Stimulated activated CD4-positive, alpha-beta T cell treated with anti-CD3 and anti-CD28 coated beads, Interleukin-4, amount 100 ng/mL, for 48 hours (primary cell): ENCODE measurements around the gene BOK.
"Not testable (repeated sequence)": the region's sequence is repeated elsewhere in the genome, so short reads cannot be mapped to it uniquely, and the experiment has no call there.

Experiments
- DNase-seq, 2 donors: peaks; one replicate each; pipeline ENCODE4 v3.0.0-alpha.2; 2020; ENCODE audit warnings: low read depth in 2 of 2

Gene BOK

GRCh38 chr2:241555711-241556110 lies 2.8 kb upstream of the BOK start:
- DNase-seq, result no peak

- no peak for DNase-seq
Measured at GRCh38 chr2:241556746-241557145, 1.8 kb upstream of the BOK start.

GRCh38 chr2:241559323-241560161 lies 997 bp downstream of the BOK start:
- no peak for DNase-seq

- no peak for DNase-seq
Measured at GRCh38 chr2:241560162-241560882, 1.8 kb downstream of the BOK start.

- no peak for DNase-seq
Measured at GRCh38 chr2:241560883-241561474, 2.4 kb downstream of the BOK start.

GRCh38 chr2:241561832-241562231 lies 3.3 kb downstream of the BOK start:
- no peak for DNase-seq

GRCh38 chr2:241562269-241562891 lies 3.8 kb downstream of the BOK start:
- DNase-seq, result no peak

GRCh38 chr2:241563031-241563507 lies 4.5 kb downstream of the BOK start:
- DNase-seq, result no peak

- DNase-seq, result no peak
Measured at GRCh38 chr2:241563571-241563980, 5.0 kb downstream of the BOK start.

- DNase-seq, result no peak
Measured at GRCh38 chr2:241563981-241564595, 5.5 kb downstream of the BOK start.

GRCh38 chr2:241564596-241565410 lies 6.3 kb downstream of the BOK start:
- no peak for DNase-seq

GRCh38 chr2:241565411-241565810 lies 6.9 kb downstream of the BOK start:
- DNase-seq, result no peak

GRCh38 chr2:241566021-241566420 lies 7.5 kb downstream of the BOK start:
- DNase-seq, result not testable (repeated sequence)

- no peak for DNase-seq
Measured at GRCh38 chr2:241566468-241566867, 7.9 kb downstream of the BOK start.

- not testable (repeated sequence) for DNase-seq
Measured at GRCh38 chr2:241567266-241567665, 8.7 kb downstream of the BOK start.

GRCh38 chr2:241567776-241568175 lies 9.2 kb downstream of the BOK start:
- no peak for DNase-seq

GRCh38 chr2:241568726-241569125 lies 10.2 kb downstream of the BOK start:
- DNase-seq, result no peak

GRCh38 chr2:241569831-241570281 lies 11.3 kb downstream of the BOK start:
- DNase-seq, result no peak

- no peak for DNase-seq
Measured at GRCh38 chr2:241570961-241571581, 12.5 kb downstream of the BOK start.
